BLaER1 treated with 17β-estradiol and CSF1 and Interleukin-3, amounts not matched to agents 10 nM and 100 nM (cell line): ENCODE data around the gene PCDHGB2.
A peak's percentile ranks its signal among the peaks of the same experiment; 100 is the strongest.
"Not testable (repeated sequence)": the region's sequence is repeated elsewhere in the genome, so short reads cannot be mapped to it uniquely, and the experiment has no call there.

ENCODE experiments used
- H3K27ac ChIP-seq, 11 experiments: shearing (Covaris generic); formaldehyde crosslinking; 2 replicates each; pipeline ENCODE4 v1.8.1; 2022
- H3K27me3 ChIP-seq, 11 experiments: shearing (Covaris generic); formaldehyde crosslinking; 2 replicates each; pipeline ENCODE4 v1.8.1; 2022
- H3K36me3 ChIP-seq, 11 experiments: shearing (Covaris generic); formaldehyde crosslinking; 2 replicates each; pipeline ENCODE4 v1.8.1; 2022
- H3K4me1 ChIP-seq, 10 experiments: shearing (Covaris generic); formaldehyde crosslinking; 2 replicates each; pipeline ENCODE4 v1.8.1; 2022
- H3K4me2 ChIP-seq, 11 experiments: shearing (Covaris generic); formaldehyde crosslinking; 2 replicates each; pipeline ENCODE4 v1.8.1; 2022
- H3K4me3 ChIP-seq, 10 experiments: shearing (Covaris generic); formaldehyde crosslinking; 2 replicates each; pipeline ENCODE4 v1.8.1; 2022
- H3K9ac ChIP-seq, 11 experiments: shearing (Covaris generic); formaldehyde crosslinking; 2 replicates each; pipeline ENCODE4 v1.8.1; 2022
- H3K9me3 ChIP-seq, 11 experiments: shearing (Covaris generic); formaldehyde crosslinking; replicated peaks in 1 of 11; 2 replicates each; pipeline ENCODE4 v1.8.1; 2022
- H4K20me1 ChIP-seq, 11 experiments: shearing (Covaris generic); formaldehyde crosslinking; 2 replicates each; pipeline ENCODE4 v1.8.1; 2022
- Cebpa-rat ChIP-seq, 11 experiments: shearing (Covaris generic); IDR thresholded peaks; 2 replicates each; pipeline ENCODE4 v1.8.1; 2022

The PCDHGB2 gene

GRCh38 chr5:141343953-141344463 is 15.8 kb upstream of the PCDHGB2 start:
- H3K9ac ChIP-seq, result no peak overlapping the region
- H3K4me2 ChIP-seq, result no peak overlapping the region
- H3K4me3 ChIP-seq, result peak overlapping the region in 1 of 10 experiments; percentile 9; a peak in 1 of 20 replicates
- H3K36me3 ChIP-seq, result peaks cover 0 to 11% (median 0%) of the 10 kb centered on the region in 11 experiments; a peak in 5 of 22 replicates
- H4K20me1 ChIP-seq, result no peaks in the 10 kb centered on the region
- no peak for TF ChIP-seq Cebpa-rat (IDR thresholded peaks at IDR 0.05)
- H3K27me3 ChIP-seq, result no peaks in the 10 kb centered on the region
- H3K9me3 ChIP-seq, result peaks cover 87 to 100% (median 97%) of the 10 kb centered on the region in 11 experiments
- no peaks in the 10 kb centered on the region for H3K4me1 ChIP-seq
- no peak overlapping the region for H3K27ac ChIP-seq

GRCh38 chr5:141345327-141345726 is 14.5 kb upstream of the PCDHGB2 start:
- Histone ChIP-seq H4K20me1 (no peaks in the 10 kb centered on the region), H3K4me1 (no peaks in the 10 kb centered on the region), H3K36me3 (peaks cover 0 to 7% (median 0%) of the 10 kb centered on the region in 11 experiments; a peak in 4 of 22 replicates), H3K4me3 (no peak overlapping the region; a peak in 1 of 20 replicates), H3K27ac (no peak overlapping the region), H3K4me2 (no peak overlapping the region), H3K27me3 (no peaks in the 10 kb centered on the region), H3K9me3 (peaks cover 84 to 100% (median 94%) of the 10 kb centered on the region in 11 experiments), H3K9ac (no peak overlapping the region)
- no peak for TF ChIP-seq Cebpa-rat (IDR thresholded peaks at IDR 0.05)

DNA sequence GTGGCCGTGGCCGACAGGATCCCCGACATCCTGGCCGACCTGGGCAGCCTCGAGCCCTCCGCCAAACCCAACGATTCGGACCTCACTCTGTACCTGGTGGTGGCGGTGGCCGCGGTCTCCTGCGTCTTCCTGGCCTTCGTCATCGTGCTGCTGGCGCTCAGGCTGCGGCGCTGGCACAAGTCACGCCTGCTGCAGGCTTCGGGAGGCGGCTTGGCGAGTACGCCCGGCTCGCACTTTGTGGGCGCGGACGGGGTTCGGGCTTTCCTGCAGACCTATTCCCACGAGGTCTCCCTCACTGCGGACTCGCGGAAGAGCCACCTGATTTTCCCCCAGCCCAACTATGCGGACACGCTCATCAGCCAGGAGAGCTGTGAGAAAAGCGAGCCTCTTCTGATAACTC is 13.8 kb upstream of the PCDHGB2 start:
- H3K27ac ChIP-seq, H3K27me3 ChIP-seq, H3K4me3 ChIP-seq, H3K4me2 ChIP-seq, H4K20me1 ChIP-seq, H3K9ac ChIP-seq, H3K4me1 ChIP-seq, H3K36me3 ChIP-seq: not testable (repeated sequence)
- peaks cover 84 to 100% (median 94%) of the 10 kb centered on the region in 11 experiments for H3K9me3 ChIP-seq

- no peak for TF ChIP-seq Cebpa-rat (IDR thresholded peaks at IDR 0.05)
- no peak within 1 kb of the TSS for H3K9ac ChIP-seq
- H3K27me3 ChIP-seq, result no peaks in the 10 kb centered on the region
- H3K36me3 ChIP-seq, result peaks cover 0 to 3% (median 0%) of the 10 kb centered on the region in 11 experiments; a peak in 2 of 22 replicates
- H3K4me1 ChIP-seq, result no peaks in the 10 kb centered on the region
- H3K27ac ChIP-seq, result no peak within 1 kb of the TSS
- H4K20me1 ChIP-seq, result no peaks in the 10 kb centered on the region
- H3K9me3 ChIP-seq, result peaks cover 77 to 94% (median 85%) of the 10 kb centered on the region in 11 experiments
- no peak within 1 kb of the TSS for H3K4me2 ChIP-seq
- H3K4me3 ChIP-seq, result no peak within 1 kb of the TSS
Measured at GRCh38 chr5:141349917-141350619, 9.7 kb upstream of the PCDHGB2 start, which contains the start of gene PCDHGB1. PCDHGB1 (plus strand) TSS chr5:141350099; CDS start chr5:141350261, 162 bp downstream.

GRCh38 chr5:141351591-141351990 is 8.2 kb upstream of the PCDHGB2 start:
- Histone ChIP-seq H3K27ac (no peak overlapping the region), H3K4me2 (no peak overlapping the region), H3K9ac (no peak overlapping the region), H3K27me3 (no peaks in the 10 kb centered on the region), H3K4me1 (no peaks in the 10 kb centered on the region), H3K36me3 (peaks cover 0 to 5% (median 0%) of the 10 kb centered on the region in 11 experiments; a peak in 1 of 22 replicates), H4K20me1 (no peaks in the 10 kb centered on the region), H3K9me3 (peaks cover 80 to 94% (median 87%) of the 10 kb centered on the region in 11 experiments), H3K4me3 (no peak overlapping the region)
- TF ChIP-seq Cebpa-rat (IDR thresholded peaks at IDR 0.05), result no peak

- Histone ChIP-seq H3K9me3 (peaks cover 69 to 93% (median 81%) of the 10 kb centered on the region in 11 experiments), H3K4me1 (no peaks in the 10 kb centered on the region), H3K4me2 (no peak within 1 kb of the TSS), H3K36me3 (peaks cover 0 to 5% (median 0%) of the 10 kb centered on the region in 11 experiments; a peak in 1 of 22 replicates), H4K20me1 (no peaks in the 10 kb centered on the region), H3K27me3 (no peaks in the 10 kb centered on the region), H3K9ac (no peak within 1 kb of the TSS), H3K4me3 (no peak within 1 kb of the TSS), H3K27ac (no peak within 1 kb of the TSS)
- no peak for TF ChIP-seq Cebpa-rat (IDR thresholded peaks at IDR 0.05)
Measured at GRCh38 chr5:141354900-141355469, 4.8 kb upstream of the PCDHGB2 start, which contains the start of gene PCDHGA4. PCDHGA4 (plus strand) TSS chr5:141355021; CDS start chr5:141355108, 87 bp downstream.

GRCh38 chr5:141355641-141356040 is 4.2 kb upstream of the PCDHGB2 start:
- Histone ChIP-seq H3K27me3 (no peaks in the 10 kb centered on the region), H3K9me3 (peaks cover 69 to 93% (median 81%) of the 10 kb centered on the region in 11 experiments), H3K36me3 (peaks cover 0 to 5% (median 0%) of the 10 kb centered on the region in 11 experiments; a peak in 1 of 22 replicates)

GRCh38 chr5:141356133-141356532 is 3.7 kb upstream of the PCDHGB2 start:
- H3K36me3 ChIP-seq, result peaks cover 0 to 5% (median 0%) of the 10 kb centered on the region in 11 experiments; a peak in 1 of 22 replicates
- no peaks in the 10 kb centered on the region for H3K27me3 ChIP-seq
- no peak overlapping the region for H3K4me3 ChIP-seq
- peaks cover 69 to 93% (median 81%) of the 10 kb centered on the region in 11 experiments for H3K9me3 ChIP-seq
- no peak for TF ChIP-seq Cebpa-rat (IDR thresholded peaks at IDR 0.05)
- no peak overlapping the region for H3K27ac ChIP-seq
- H3K4me1 ChIP-seq, result no peaks in the 10 kb centered on the region
- H3K9ac ChIP-seq, result no peak overlapping the region
- H3K4me2 ChIP-seq, result no peak overlapping the region
- no peaks in the 10 kb centered on the region for H4K20me1 ChIP-seq

More at GRCh38 chr5:141355641-141356040, 4.2 kb upstream of the PCDHGB2 start:
- no peak overlapping the region for H3K4me2 ChIP-seq
- no peak overlapping the region for H3K4me3 ChIP-seq
- no peaks in the 10 kb centered on the region for H4K20me1 ChIP-seq
- no peak for TF ChIP-seq Cebpa-rat (IDR thresholded peaks at IDR 0.05)
- no peak overlapping the region for H3K27ac ChIP-seq
- H3K4me1 ChIP-seq, result no peaks in the 10 kb centered on the region
- H3K9ac ChIP-seq, result no peak overlapping the region

GRCh38 chr5:141356950-141357349 is 2.8 kb upstream of the PCDHGB2 start:
- Histone ChIP-seq H3K4me2 (no peak overlapping the region), H3K27ac (no peak overlapping the region), H3K36me3 (peaks cover 0 to 5% (median 0%) of the 10 kb centered on the region in 11 experiments; a peak in 1 of 22 replicates), H3K27me3 (no peaks in the 10 kb centered on the region), H3K4me3 (no peak overlapping the region), H3K4me1 (no peaks in the 10 kb centered on the region), H4K20me1 (no peaks in the 10 kb centered on the region), H3K9me3 (peaks cover 69 to 93% (median 81%) of the 10 kb centered on the region in 11 experiments), H3K9ac (no peak overlapping the region)
- TF ChIP-seq Cebpa-rat (IDR thresholded peaks at IDR 0.05), result no peak
